Breast epithelium (tissue), 3 donors: ENCODE data around the gene C22orf42.

ENCODE experiments used
- POLR2A ChIP-seq: fragments of 450-650 bp; IDR thresholded peaks from one replicate; pipeline ENCODE4 v1.6.1; 2016; ENCODE audit warnings: antibody characterized with exemption, mild to moderate bottlenecking, moderate library complexity
- TF ChIP-seq, protein P1 (sequence below), 3 donors: fragments of 450-650 bp; IDR thresholded peaks; one replicate each; pipeline ENCODE4 v1.5.1; 2016 to 2017; ENCODE audit warnings: antibody characterized with exemption in 3 of 3, mild to moderate bottlenecking in 3 of 3, moderate library complexity in 3 of 3

DNA sequence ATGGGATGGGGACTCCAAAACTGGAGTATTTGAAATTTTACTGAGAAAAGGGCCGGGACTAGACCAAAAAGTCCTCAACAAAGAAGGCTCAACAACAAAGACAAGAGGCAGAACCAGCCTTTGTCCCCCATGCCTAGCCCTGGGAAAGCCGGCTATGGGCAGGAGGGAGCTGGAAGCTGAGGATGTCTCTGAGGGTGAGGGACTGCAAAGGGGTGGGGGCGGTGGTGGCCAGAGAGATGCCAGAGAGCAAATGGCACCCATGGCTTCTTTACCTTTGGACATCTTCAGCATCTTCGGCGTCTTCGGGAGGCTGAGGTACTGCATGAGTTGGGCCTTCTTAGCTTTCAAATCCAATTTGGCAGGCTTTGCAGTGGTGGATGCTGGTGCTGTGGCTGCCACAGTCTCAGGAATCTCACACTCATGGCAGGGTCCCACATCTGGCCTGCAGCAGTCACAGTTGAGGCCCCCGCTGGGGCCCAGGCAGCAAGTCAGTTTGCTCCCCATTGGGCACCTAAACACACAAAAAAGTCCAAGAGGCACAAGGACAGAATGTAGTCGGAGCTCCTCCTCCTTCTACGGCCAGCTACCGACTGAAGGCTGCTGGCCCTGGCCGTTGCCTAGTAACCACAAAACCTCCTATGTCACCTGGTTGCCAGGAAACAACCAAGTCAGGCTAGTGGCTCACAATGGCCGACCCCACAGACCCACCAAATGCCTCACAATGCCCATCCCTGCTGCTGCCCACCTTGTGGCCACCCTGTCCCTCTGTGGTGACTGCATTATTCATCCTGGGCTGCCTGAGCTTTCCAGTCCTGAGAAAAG is at the start of gene C22orf42:
- TF ChIP-seq, protein P1, sequence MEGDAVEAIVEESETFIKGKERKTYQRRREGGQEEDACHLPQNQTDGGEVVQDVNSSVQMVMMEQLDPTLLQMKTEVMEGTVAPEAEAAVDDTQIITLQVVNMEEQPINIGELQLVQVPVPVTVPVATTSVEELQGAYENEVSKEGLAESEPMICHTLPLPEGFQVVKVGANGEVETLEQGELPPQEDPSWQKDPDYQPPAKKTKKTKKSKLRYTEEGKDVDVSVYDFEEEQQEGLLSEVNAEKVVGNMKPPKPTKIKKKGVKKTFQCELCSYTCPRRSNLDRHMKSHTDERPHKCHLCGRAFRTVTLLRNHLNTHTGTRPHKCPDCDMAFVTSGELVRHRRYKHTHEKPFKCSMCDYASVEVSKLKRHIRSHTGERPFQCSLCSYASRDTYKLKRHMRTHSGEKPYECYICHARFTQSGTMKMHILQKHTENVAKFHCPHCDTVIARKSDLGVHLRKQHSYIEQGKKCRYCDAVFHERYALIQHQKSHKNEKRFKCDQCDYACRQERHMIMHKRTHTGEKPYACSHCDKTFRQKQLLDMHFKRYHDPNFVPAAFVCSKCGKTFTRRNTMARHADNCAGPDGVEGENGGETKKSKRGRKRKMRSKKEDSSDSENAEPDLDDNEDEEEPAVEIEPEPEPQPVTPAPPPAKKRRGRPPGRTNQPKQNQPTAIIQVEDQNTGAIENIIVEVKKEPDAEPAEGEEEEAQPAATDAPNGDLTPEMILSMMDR (IDR thresholded peaks at IDR 0.05): no peak
- TF ChIP-seq POLR2A: no peak
